GM23338 (cell line): Measurements from ENCODE around the gene CDH23. TPM values are rescaled to one million over a fixed set of nuclear protein-coding genes. Genes with fewer than 3 reads are reported as not detected.

Experiments used
- ATAC-seq: fragments of 200-7000 bp; cut with Tn5 transposase; 3 replicates; pipeline ENCODE4 v1.9.1; 2020
- DNase-seq: peaks from one replicate; pipeline ENCODE4 v3.0.0-alpha.2; 2015; ENCODE audit warnings: low spot score
- H2AFZ ChIP-seq: fragments of 200-600 bp; sonication (generic); 2 replicates; pipeline ENCODE4 v1.8.0; 2016; ENCODE audit warnings: antibody characterized with exemption, mild to moderate bottlenecking, moderate library complexity
- H3F3A ChIP-seq: fragments of 200-600 bp; sonication (generic); replicated peaks from 2 replicates; pipeline ENCODE4 v1.8.0; 2017; ENCODE audit warnings: antibody characterized with exemption, mixed run types, low read depth
- H3K27ac ChIP-seq: fragments of 200-600 bp; sonication (generic); 2 replicates; pipeline ENCODE4 v1.6.1; 2016; ENCODE audit warnings: low read depth
- H3K27me3 ChIP-seq: fragments of 200-600 bp; sonication (generic); 2 replicates; pipeline ENCODE4 v1.8.0; 2016; ENCODE audit warnings: mild to moderate bottlenecking, mixed run types, moderate library complexity; ENCODE audit not compliant: insufficient read depth
- H3K36me3 ChIP-seq: fragments of 200-600 bp; sonication (generic); 2 replicates; pipeline ENCODE4 v1.8.0; 2016; ENCODE audit warnings: mild to moderate bottlenecking; ENCODE audit not compliant: insufficient read depth
- H3K4me1 ChIP-seq: fragments of 200-600 bp; sonication (generic); 2 replicates; pipeline ENCODE4 v1.8.0; 2016; ENCODE audit warnings: mild to moderate bottlenecking, moderate library complexity; ENCODE audit not compliant: insufficient read depth
- H3K4me2 ChIP-seq: fragments of 200-600 bp; sonication (generic); 2 replicates; pipeline ENCODE4 v1.7.1; 2017; ENCODE audit warnings: mixed run types
- H3K4me3 ChIP-seq: fragments of 200-600 bp; sonication (generic); 2 replicates; pipeline ENCODE4 v1.6.1; 2016; ENCODE audit warnings: mixed run types
- H3K79me2 ChIP-seq: fragments of 200-600 bp; sonication (generic); replicated peaks from 2 replicates; pipeline ENCODE4 v1.8.0; 2017; ENCODE audit warnings: mild to moderate bottlenecking; ENCODE audit not compliant: insufficient read depth
- H3K9me2 ChIP-seq: fragments of 200-600 bp; sonication (generic); 2 replicates; pipeline ENCODE4 v1.8.0; 2017; ENCODE audit not compliant: insufficient read depth
- H4K20me1 ChIP-seq: fragments of 200-600 bp; sonication (generic); replicated peaks from 2 replicates; pipeline ENCODE4 v1.8.0; 2017; ENCODE audit warnings: mild to moderate bottlenecking; ENCODE audit not compliant: insufficient read depth
- H3K27ac Mint-ChIP-seq: 2 replicates; pipeline ENCODE4 v1.8.0; 2020; ENCODE audit warnings: inconsistent platforms, mild to moderate bottlenecking, moderate library complexity, mixed read lengths
- H3K27me3 Mint-ChIP-seq: 3 replicates; pipeline ENCODE4 v1.8.0; 2022; ENCODE audit warnings: low read depth, mild to moderate bottlenecking, moderate library complexity, mixed read lengths, inconsistent platforms; ENCODE audit not compliant: insufficient read depth, poor library complexity
- H3K36me3 Mint-ChIP-seq: 3 replicates; pipeline ENCODE4 v1.8.0; 2021; ENCODE audit warnings: low read depth, mild to moderate bottlenecking, inconsistent platforms, moderate library complexity, mixed read lengths
- H3K4me1 Mint-ChIP-seq: 3 replicates; pipeline ENCODE4 v1.8.0; 2020; ENCODE audit warnings: mild to moderate bottlenecking, inconsistent platforms, mixed read lengths
- H3K4me3 Mint-ChIP-seq: 3 replicates; pipeline ENCODE4 v1.8.0; 2021; ENCODE audit warnings: moderate library complexity, mild to moderate bottlenecking, inconsistent platforms, mixed read lengths
- H3K9me3 Mint-ChIP-seq: 3 replicates; pipeline ENCODE4 v1.8.0; 2020; ENCODE audit warnings: moderate library complexity, mild to moderate bottlenecking, inconsistent platforms, mixed read lengths
- CREB1 ChIP-seq: fragments of 250-450 bp; sonication (Bioruptor Pico); IDR thresholded peaks from 2 replicates; pipeline ENCODE4 v1.5.0; 2020; ENCODE audit warnings: low read depth, mild to moderate bottlenecking, moderate library complexity
- CTCF ChIP-seq, 2 experiments: fragments of 200-600 bp in 1 of 2; sonication (generic) in 1 of 2; conservative IDR thresholded peaks; 2 replicates each; pipeline versions ENCODE4 v1.5.1 to v1.6.1; 2016 to 2017; ENCODE audit warnings: antibody characterized with exemption in 2 of 2, low read depth in 2 of 2, mild to moderate bottlenecking in 2 of 2, moderate library complexity in 1 of 2
- ETS1 ChIP-seq: IDR thresholded peaks from 2 replicates; pipeline ENCODE4 v1.6.1; 2016; ENCODE audit warnings: antibody characterized with exemption
- EZH2 ChIP-seq: fragments of 200-600 bp; sonication (generic); IDR thresholded peaks from one replicate; pipeline ENCODE4 v1.8.0; 2017; ENCODE audit warnings: antibody characterized with exemption, mild to moderate bottlenecking, low read depth; ENCODE audit not compliant: unreplicated experiment
- EZH2phosphoT487 ChIP-seq: fragments of 200-600 bp; sonication (generic); IDR thresholded peaks from one replicate; pipeline ENCODE4 v1.8.1; 2018; ENCODE audit warnings: antibody characterized with exemption; ENCODE audit not compliant: unreplicated experiment
- JUNB ChIP-seq: IDR thresholded peaks from one replicate; pipeline ENCODE4 v1.6.1; 2016; ENCODE audit warnings: antibody characterized with exemption; ENCODE audit not compliant: unreplicated experiment
- NANOG ChIP-seq: IDR thresholded peaks from 2 replicates; pipeline ENCODE4 v1.6.1; 2016; ENCODE audit warnings: antibody characterized with exemption, borderline replicate concordance
- REST ChIP-seq: IDR thresholded peaks from one replicate; pipeline ENCODE4 v1.6.1; 2018; ENCODE audit warnings: antibody characterized with exemption; ENCODE audit not compliant: unreplicated experiment
- STAT1 ChIP-seq: IDR thresholded peaks from one replicate; pipeline ENCODE4 v1.6.1; 2016; ENCODE audit warnings: antibody characterized with exemption; ENCODE audit not compliant: unreplicated experiment
- ZNF114 ChIP-seq: fragments of 250-450 bp; sonication (Bioruptor Pico); IDR thresholded peaks from 2 replicates; pipeline ENCODE4 v1.5.0; 2020; ENCODE audit warnings: mild to moderate bottlenecking, moderate library complexity
- ZNF331 ChIP-seq: fragments of 250-450 bp; sonication (Bioruptor Pico); IDR thresholded peaks from 2 replicates; pipeline ENCODE4 v1.5.0; 2020; ENCODE audit warnings: low read depth, mild to moderate bottlenecking, moderate library complexity
- ZNF462 ChIP-seq: fragments of 250-450 bp; sonication (Bioruptor Pico); IDR thresholded peaks from 2 replicates; pipeline ENCODE4 v1.5.0; 2020; ENCODE audit warnings: mild to moderate bottlenecking, moderate library complexity
- polyA plus RNA-seq: library from polyadenylated mRNA; unstranded; fragments of >200 nt; fragmentation: Nextera tagmentation; extraction: Ambion mirVana; gene quantifications from 2 replicates; pipeline ENCODE4 v1.2.1, GENCODE V29; 2016
- total RNA-seq: library from RNA; depleted of rRNA; stranded (reverse); fragments of >200 nt; shearing (Covaris generic); gene quantifications from 2 replicates; pipeline ENCODE4 v1.2.3, GENCODE V29; 2014

Gene CDH23
- total and polyA plus RNA-seq, 2 experiments from 2014 or later, result 0.95 to 4.3 TPM

- H3K36me3 Mint-ChIP-seq, result no peaks in the 10 kb centered on the region
- no peak for DNase-seq
- H3K27ac Mint-ChIP-seq, result no peak overlapping the region
- TF ChIP-seq EZH2phosphoT487 (no peak), CREB1 (CRISPR knock-in tag) (no peak), ZNF462 (CRISPR knock-in tag) (no peak), JUNB (no peak), STAT1 (no peak), ZNF114 (CRISPR knock-in tag) (no peak), ETS1 (no peak), NANOG (no peak), CTCF (conservative IDR thresholded peaks at IDR 0.05; ENCODE audit: low read depth in 2 of 2) (no peak), EZH2 (no peak), ZNF331 (no peak), REST (no peak)
- no peaks in the 10 kb centered on the region for H3K9me3 Mint-ChIP-seq
- peaks cover 5% of the 10 kb centered on the region; the same call in 1 of the 2 replicates for H3K4me1 ChIP-seq
- H3K4me3 Mint-ChIP-seq, result no peak overlapping the region
- no peak overlapping the region for H3K4me3 ChIP-seq
- peaks cover 36% of the 10 kb centered on the region for H3K4me1 Mint-ChIP-seq
- no peak overlapping the region for H2AFZ ChIP-seq
- H3K27me3 ChIP-seq, result no peaks in the 10 kb centered on the region
- no peaks in the 10 kb centered on the region for H3K36me3 ChIP-seq
- peaks cover 13% of the 10 kb centered on the region for H3K27me3 Mint-ChIP-seq
- no peak overlapping the region for H3K27ac ChIP-seq
- H4K20me1 ChIP-seq, result no peaks in the 10 kb centered on the region
- H3K4me2 ChIP-seq, result no peak overlapping the region
- no peaks in the 10 kb centered on the region for H3F3A ChIP-seq
- ATAC-seq, result no peak
- no peaks in the 10 kb centered on the region for H3K79me2 ChIP-seq
- no peaks in the 10 kb centered on the region for H3K9me2 ChIP-seq
Measured at GRCh38 chr10:71751515-71752224, 354.9 kb downstream of the CDH23 start.
